H1 (cell line): Measurements from ENCODE around the gene PLN. TPM values are rescaled to one million over a fixed set of nuclear protein-coding genes. Genes with fewer than 3 reads are reported as not detected.

Experiments
- CHD1 ChIP-seq: IDR thresholded peaks from 2 replicates; pipeline ENCODE4 v1.6.1; 2012; ENCODE audit warnings: low read depth, low read length, improper control_type of control experiment
- CHD7 ChIP-seq: fragments of 300-600 bp; sonication (generic); IDR thresholded peaks from 2 replicates; pipeline ENCODE4 v1.7.1; 2012; ENCODE audit warnings: low read length, moderate library complexity, mild to moderate bottlenecking, inconsistent platforms; ENCODE audit not compliant: insufficient replicate concordance
- KDM5A ChIP-seq: fragments of 200-600 bp; IDR thresholded peaks from 2 replicates; pipeline ENCODE4 v1.7.1; 2012; ENCODE audit warnings: mild to moderate bottlenecking, low read length, inconsistent platforms, mixed read lengths
- POLR2AphosphoS5 ChIP-seq: IDR thresholded peaks from 2 replicates; pipeline ENCODE4 v1.6.1; 2011; ENCODE audit warnings: low read depth, low read length
- RXRA ChIP-seq: IDR thresholded peaks from 2 replicates; pipeline ENCODE4 v1.6.1; 2011; ENCODE audit warnings: low read depth, mild to moderate bottlenecking, low read length, moderate library complexity; ENCODE audit not compliant: insufficient read depth
- SAP30 ChIP-seq: fragments of 300-600 bp; sonication (generic); IDR thresholded peaks from 2 replicates; pipeline ENCODE4 v1.7.1; 2012; ENCODE audit warnings: low read length, moderate library complexity, mild to moderate bottlenecking, inconsistent platforms; ENCODE audit not compliant: insufficient read depth, insufficient replicate concordance
- SIRT6 ChIP-seq: IDR thresholded peaks from one replicate; pipeline ENCODE4 v1.7.1; 2012; ENCODE audit warnings: low read length, inconsistent platforms
- SIX5 ChIP-seq: IDR thresholded peaks from 2 replicates; pipeline ENCODE4 v1.6.1; 2011; ENCODE audit warnings: mild to moderate bottlenecking, low read depth, low read length
- SRF ChIP-seq: IDR thresholded peaks from 2 replicates; pipeline ENCODE4 v1.6.1; 2011; ENCODE audit warnings: mild to moderate bottlenecking, low read depth, low read length, moderate library complexity
- TCF12 ChIP-seq: IDR thresholded peaks from 2 replicates; pipeline ENCODE4 v1.6.1; 2011; ENCODE audit warnings: low read depth, mild to moderate bottlenecking, low read length
- polyA plus RNA-seq, 7 experiments: library from polyadenylated mRNA; depleted of rRNA in 3 of 7; stranded (reverse) in 5 of 7; unstranded in 2 of 7; fragments of >200 nt in 5 of 7; fragments of 200-250 nt in 2 of 7; gene quantifications; 1 replicate in 5 of 7; 2 replicates in 1 of 7; 4 replicates in 1 of 7; pipeline versions ENCODE4 v1.2.1 to v1.2.3, GENCODE V29; 2011 to 2013; ENCODE audit warnings: missing spikeins in 2 of 7, mixed read lengths in 2 of 7
- total RNA-seq: library from RNA; stranded (reverse); fragmentation: NEBNext Ultra II Directional; extraction: Animal tissue kit (Norgen Biotek cat#: 25700); gene quantifications from 2 replicates; pipeline ENCODE4 v1.2.1, GENCODE V29; 2021

PLN gene
- total and polyA plus RNA-seq, 2 of the 8 experiments (the other 6 are each of a cell fraction or from before 2014, with no cell fraction given) = not detected

DNA sequence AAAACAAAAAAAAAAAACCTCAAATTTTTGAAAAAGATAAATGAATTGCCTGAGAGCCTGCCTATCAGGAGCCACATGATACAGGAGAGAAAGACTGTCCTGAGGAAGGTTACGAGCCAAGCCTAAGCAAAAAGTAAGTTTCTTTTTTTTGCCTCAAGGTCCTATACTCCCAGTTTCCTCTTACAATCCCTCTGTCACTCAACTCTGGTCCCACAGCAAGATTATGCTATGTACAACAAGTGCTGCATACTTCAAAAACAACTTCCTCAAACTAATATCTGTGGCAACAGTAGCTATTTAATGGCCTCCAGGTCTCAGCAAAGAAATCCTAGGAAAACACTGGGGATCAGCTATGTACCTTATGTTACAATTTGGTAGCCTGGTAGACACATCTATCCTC is 46.8 kb downstream of the PLN start (continued):
- TF ChIP-seq CHD7 (no peak), SAP30 (no peak), SIRT6 (no peak), SRF (no peak), TCF12 (no peak), CHD1 (no peak), POLR2AphosphoS5 (no peak), KDM5A (no peak), RXRA (no peak), SIX5 (no peak)
